H1 (cell line): ENCODE results near the gene SLC5A10. TPM values are rescaled to one million over a fixed set of nuclear protein-coding genes. Genes with fewer than 3 reads are reported as not detected.

Source experiments
- CTCF ChIA-PET: fragments of 300-600 bp; sonication (Branson Sonifier 250); formaldehyde crosslinking; loops from one replicate; lab custom pipeline; 2021; ENCODE audit not compliant: partially characterized antibody; lab: Charles Lee
- POLR2A ChIA-PET: fragments of 300-600 bp; sonication (Branson Sonifier 250); formaldehyde crosslinking; loops from one replicate; lab custom pipeline; 2021; ENCODE audit warnings: inconsistent platforms; ENCODE audit not compliant: partially characterized antibody; lab: Charles Lee
- DNase-seq, 2 experiments: peaks; one replicate each; pipeline versions ENCODE4 v3.0.0 to v3.0.0-alpha.2; 2010 to 2022; ENCODE audit warnings: low spot score in 2 of 2, low read depth in 1 of 2, mixed read lengths in 1 of 2
- FAIRE-seq: peaks from 2 replicates; lab custom pipeline; 2011; peaks lifted over from hg19 to GRCh38; lab: Jason Lieb, UNC
- H2AFZ ChIP-seq: 2 replicates; pipeline ENCODE4 v1.8.1; 2012; ENCODE audit warnings: low read length, inconsistent platforms
- H2AK5ac ChIP-seq: 2 replicates; pipeline ENCODE4 v1.6.1; 2013; ENCODE audit warnings: low read depth, low read length
- H2BK120ac ChIP-seq: replicated peaks from 2 replicates; pipeline ENCODE3; 2013; ENCODE audit warnings: low read depth, low read length, inconsistent platforms
- H2BK12ac ChIP-seq: 2 replicates; pipeline ENCODE4 v1.6.1; 2013; ENCODE audit warnings: low read depth, low read length
- H2BK15ac ChIP-seq: 2 replicates; pipeline ENCODE4 v1.6.1; 2013; ENCODE audit warnings: low read length
- H2BK20ac ChIP-seq: 2 replicates; pipeline ENCODE4 v1.6.1; 2013; ENCODE audit warnings: low read length
- H2BK5ac ChIP-seq: 2 replicates; pipeline ENCODE4 v1.6.1; 2013; ENCODE audit warnings: low read depth, low read length
- H3K14ac ChIP-seq: 2 replicates; pipeline ENCODE4 v1.6.1; 2013; ENCODE audit warnings: inconsistent platforms; ENCODE audit not compliant: insufficient read length
- H3K18ac ChIP-seq: 2 replicates; pipeline ENCODE4 v1.6.1; 2013; ENCODE audit warnings: low read length; ENCODE audit errors: extremely low read depth
- H3K23ac ChIP-seq: 2 replicates; pipeline ENCODE4 v1.6.1; 2013; ENCODE audit warnings: inconsistent platforms; ENCODE audit not compliant: insufficient read length
- H3K23me2 ChIP-seq: 2 replicates; pipeline ENCODE4 v1.6.1; 2013; ENCODE audit warnings: low read depth, low read length
- H3K27ac ChIP-seq: 2 replicates; pipeline ENCODE4 v1.6.1; 2011; ENCODE audit warnings: low read depth, low read length, inconsistent platforms
- H3K27me3 ChIP-seq, 4 experiments: replicated peaks in 1 of 4; 1 replicate in 1 of 4; 2 replicates in 3 of 4; pipeline versions ENCODE4 v1.6.1 to v1.8.1; 2011 to 2013; ENCODE audit warnings: low read length in 3 of 4, mild to moderate bottlenecking in 3 of 4, inconsistent platforms in 2 of 4, mixed read lengths in 2 of 4, moderate library complexity in 1 of 4; ENCODE audit not compliant: control insufficient read depth in 3 of 4, insufficient read depth in 3 of 4; ENCODE audit errors: extremely low read depth in 1 of 4
- H3K36me3 ChIP-seq, 4 experiments: 2 replicates each; pipeline versions ENCODE4 v1.6.1 to v1.8.1; 2011 to 2013; ENCODE audit warnings: mild to moderate bottlenecking in 4 of 4, low read length in 3 of 4, moderate library complexity in 2 of 4, control low read depth in 1 of 4, inconsistent platforms in 1 of 4; ENCODE audit not compliant: insufficient read depth in 4 of 4, control insufficient read depth in 2 of 4
- H3K4ac ChIP-seq: replicated peaks from 2 replicates; pipeline ENCODE3; 2013; ENCODE audit warnings: low read length, low read depth, mixed read lengths, inconsistent platforms; ENCODE audit not compliant: insufficient read length
- H3K4me1 ChIP-seq, 4 experiments: replicated peaks in 1 of 4; 1 replicate in 1 of 4; 2 replicates in 3 of 4; pipeline versions ENCODE4 v1.6.1 to v1.8.1; 2011 to 2013; ENCODE audit warnings: low read length in 3 of 4, inconsistent platforms in 2 of 4, mixed read lengths in 1 of 4; ENCODE audit not compliant: insufficient read depth in 4 of 4, control insufficient read depth in 3 of 4
- H3K4me2 ChIP-seq, 2 experiments: 2 replicates each; pipeline versions ENCODE4 v1.6.1 to v1.8.1; 2011 to 2013; ENCODE audit warnings: low read depth in 2 of 2, low read length in 2 of 2, control low read depth in 1 of 2, inconsistent platforms in 1 of 2, mild to moderate bottlenecking in 1 of 2; ENCODE audit not compliant: insufficient read depth in 1 of 2
- H3K4me3 ChIP-seq, 4 experiments: fragments of 200-600, 300-600 bp in 1 of 4; sonication (generic), shearing (Covaris generic), sonication (Bioruptor Twin) in 1 of 4; 2 replicates each; pipeline versions ENCODE4 v1.5.1 to v1.8.1; 2011 to 2016; ENCODE audit warnings: low read length in 4 of 4, low read depth in 3 of 4, control low read depth in 2 of 4, inconsistent platforms in 2 of 4, mild to moderate bottlenecking in 2 of 4, mixed read lengths in 1 of 4, moderate library complexity in 1 of 4; ENCODE audit not compliant: insufficient read depth in 2 of 4; ENCODE audit errors: extremely low read depth in 1 of 4
- H3K56ac ChIP-seq: replicated peaks from 2 replicates; pipeline ENCODE3; 2013; ENCODE audit warnings: low read depth, mild to moderate bottlenecking, mixed read lengths, low read length, inconsistent platforms; ENCODE audit not compliant: insufficient read length
- H3K79me1 ChIP-seq: 2 replicates; pipeline ENCODE4 v1.6.1; 2013; ENCODE audit warnings: low read depth, low read length, control low read depth
- H3K79me2 ChIP-seq, 2 experiments: 2 replicates each; pipeline versions ENCODE4 v1.6.1 to v1.8.1; 2012 to 2013; ENCODE audit warnings: low read length in 2 of 2, mild to moderate bottlenecking in 2 of 2, inconsistent platforms in 1 of 2; ENCODE audit not compliant: insufficient read depth in 2 of 2, control insufficient read depth in 1 of 2
- H3K9ac ChIP-seq, 4 experiments: replicated peaks in 1 of 4; 1 replicate in 1 of 4; 2 replicates in 3 of 4; pipeline versions ENCODE4 v1.6.1 to v1.8.1; 2011 to 2013; ENCODE audit warnings: low read depth in 3 of 4, low read length in 3 of 4, control low read depth in 2 of 4, mild to moderate bottlenecking in 2 of 4, moderate library complexity in 2 of 4, inconsistent platforms in 1 of 4; ENCODE audit errors: extremely low read depth in 1 of 4
- H3K9me3 ChIP-seq, 2 experiments: 2 replicates each; pipeline versions ENCODE4 v1.6.1 to v1.8.1; 2012 to 2013; ENCODE audit warnings: mild to moderate bottlenecking in 2 of 2, moderate library complexity in 2 of 2, control low read depth in 1 of 2, inconsistent platforms in 1 of 2, low read depth in 1 of 2, low read length in 1 of 2, mixed read lengths in 1 of 2; ENCODE audit not compliant: insufficient read depth in 2 of 2
- H4K20me1 ChIP-seq, 2 experiments: replicated peaks in 1 of 2; 2 replicates each; pipeline versions ENCODE3 to v1.8.1; 2011 to 2013; ENCODE audit warnings: inconsistent platforms in 2 of 2, low read length in 2 of 2, mild to moderate bottlenecking in 1 of 2; ENCODE audit not compliant: insufficient read depth in 2 of 2, control insufficient read depth in 1 of 2
- H4K5ac ChIP-seq: 2 replicates; pipeline ENCODE4 v1.6.1; 2013; ENCODE audit warnings: low read length, low read depth, mixed read lengths, inconsistent platforms; ENCODE audit not compliant: insufficient read length
- H4K8ac ChIP-seq: 2 replicates; pipeline ENCODE4 v1.8.0; 2013; ENCODE audit warnings: mild to moderate bottlenecking, moderate library complexity, low read length, inconsistent platforms; ENCODE audit not compliant: insufficient read depth; ENCODE audit errors: extremely low read depth
- H4K91ac ChIP-seq: replicated peaks from 2 replicates; pipeline ENCODE3; 2013; ENCODE audit warnings: low read length, mixed read lengths, inconsistent platforms; ENCODE audit not compliant: insufficient read length
- ASH2L ChIP-seq: fragments of 200-600, 300-600 bp; sonication (generic); IDR thresholded peaks from one replicate; pipeline ENCODE4 v1.7.1; 2017; ENCODE audit warnings: low read length
- CHD1 ChIP-seq: IDR thresholded peaks from 2 replicates; pipeline ENCODE4 v1.6.1; 2012; ENCODE audit warnings: low read depth, low read length, improper control_type of control experiment
- FOSL1 ChIP-seq: IDR thresholded peaks from 2 replicates; pipeline ENCODE4 v1.6.1; 2011; ENCODE audit warnings: mild to moderate bottlenecking, low read depth, low read length, moderate library complexity; ENCODE audit not compliant: insufficient read depth
- GTF2F1 ChIP-seq: IDR thresholded peaks from 2 replicates; pipeline ENCODE4 v1.6.1; 2012; ENCODE audit warnings: low read depth, low read length, improper control_type of control experiment, borderline replicate concordance
- NRF1 ChIP-seq: IDR thresholded peaks from 2 replicates; pipeline ENCODE4 v1.6.1; 2011; ENCODE audit warnings: mild to moderate bottlenecking, low read depth, low read length, improper control_type of control experiment
- POLR2A ChIP-seq, 2 experiments: IDR thresholded peaks; 1 replicate in 1 of 2; 2 replicates in 1 of 2; pipeline ENCODE4 v1.6.1; 2011; ENCODE audit warnings: low read depth in 2 of 2, low read length in 2 of 2, mild to moderate bottlenecking in 2 of 2; ENCODE audit errors: control extremely low read depth in 1 of 2
- SIX5 ChIP-seq: IDR thresholded peaks from 2 replicates; pipeline ENCODE4 v1.6.1; 2011; ENCODE audit warnings: mild to moderate bottlenecking, low read depth, low read length
- WGBS, 2 experiments: shearing (Covaris generic) in 1 of 2; methylation state at CpG; one replicate each; pipeline versions ENCODE4 v1.1.6 to v1.1.7; 2013 to 2015; ENCODE audit warnings: low lambda C conversion rate in 2 of 2, mixed read lengths in 2 of 2, inconsistent platforms in 1 of 2, low coverage in 1 of 2, missing lambda C conversion rate in 1 of 2; ENCODE audit not compliant: insufficient replicate concordance in 2 of 2, insufficient coverage in 1 of 2, insufficient read length in 1 of 2; ENCODE audit errors: extremely low coverage in 1 of 2, missing lambda C conversion rate in 1 of 2; 5-methylcytosine and 5-hydroxymethylcytosine counted together
- polyA plus RNA-seq, 7 experiments: library from polyadenylated mRNA; depleted of rRNA in 3 of 7; stranded (reverse) in 5 of 7; unstranded in 2 of 7; fragments of >200 nt in 5 of 7; fragments of 200-250 nt in 2 of 7; gene quantifications; 1 replicate in 5 of 7; 2 replicates in 1 of 7; 4 replicates in 1 of 7; pipeline versions ENCODE4 v1.2.1 to v1.2.3, GENCODE V29; 2011 to 2013; ENCODE audit warnings: missing spikeins in 2 of 7, mixed read lengths in 2 of 7
- total RNA-seq: library from RNA; stranded (reverse); fragmentation: NEBNext Ultra II Directional; extraction: Animal tissue kit (Norgen Biotek cat#: 25700); gene quantifications from 2 replicates; pipeline ENCODE4 v1.2.1, GENCODE V29; 2021

Gene SLC5A10
- total and polyA plus RNA-seq, 2 of the 8 experiments (the other 6 are each of a cell fraction or from before 2014, with no cell fraction given): 0.05 to 0.11 TPM

DNA sequence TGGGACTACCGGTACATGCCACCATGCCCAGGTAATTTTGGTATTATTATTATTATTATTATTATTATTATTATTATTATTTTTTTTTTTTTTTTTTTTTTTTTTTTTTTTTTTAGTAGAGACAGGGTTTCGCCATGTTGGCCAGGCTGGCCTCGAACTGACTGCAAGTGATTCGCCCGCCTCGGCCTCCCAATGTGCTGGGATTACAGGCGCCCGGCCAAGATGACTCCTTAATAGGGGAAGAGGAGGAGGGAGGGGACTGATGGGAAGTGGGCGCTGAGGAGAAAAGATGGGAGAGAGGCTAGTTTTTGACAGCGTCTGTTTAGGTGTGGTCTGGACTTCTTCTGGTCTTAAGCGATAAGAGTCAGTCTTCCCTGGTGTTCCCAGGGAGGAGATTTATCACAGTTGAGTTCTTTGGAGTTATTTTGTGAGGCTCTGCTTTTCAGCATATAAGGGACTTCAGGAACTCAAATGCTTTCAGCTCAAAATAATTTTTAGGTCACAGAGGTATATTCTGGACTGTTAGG lies 34.4 kb upstream of the SLC5A10 start:
- Histone ChIP-seq H4K5ac (no peak overlapping the region), H4K20me1 (peaks cover 0 to 1% of the 10 kb centered on the region in 2 experiments), H2BK5ac (no peak overlapping the region), H3K14ac (no peak overlapping the region), H4K91ac (no peak overlapping the region), H3K4me3 (no peak overlapping the region), H3K23me2 (no peaks in the 10 kb centered on the region), H3K18ac (no peak overlapping the region), H2AFZ (no peak overlapping the region), H3K9ac (no peak overlapping the region), H3K79me1 (peaks cover 4% of the 10 kb centered on the region; the same call in 1 of the 2 replicates), H2BK12ac (no peak overlapping the region), H2BK120ac (no peak overlapping the region), H2AK5ac (no peak overlapping the region), H3K56ac (no peak overlapping the region), H3K36me3 (peaks cover 6 to 26% (median 12%) of the 10 kb centered on the region in 4 experiments; a peak in 6 of 8 replicates), H3K79me2 (peaks cover 0 to 7% of the 10 kb centered on the region in 2 experiments; a peak in 1 of 4 replicates), H3K27ac (no peak overlapping the region), H2BK20ac (no peak overlapping the region), H3K9me3 (no peaks in the 10 kb centered on the region), H3K4ac (no peak overlapping the region), H3K4me1 (no peaks in the 10 kb centered on the region), H2BK15ac (no peak overlapping the region), H3K23ac (no peak overlapping the region), H3K27me3 (no peaks in the 10 kb centered on the region), H3K4me2 (no peak overlapping the region), H4K8ac (no peak overlapping the region)
- 88% methylated on average over 9 of the region's 11 CpGs; no CpG with 5 or more reads in 1 of the 2 experiments for WGBS, 2 experiments
- POLR2A ChIA-PET: interaction anchor here (0.9 kb wide), 1 partner anchor 15 kb away, joined by 3 read pairs; no protein-coding TSS in a partner anchor
- FAIRE-seq (no peak), DNase-seq (no peak)
- CTCF ChIA-PET: interaction anchor here (0.6 to 1.0 kb wide), 2 partner anchors 39 to 69 kb away, joined by 3 read pairs; no protein-coding TSS in a partner anchor
- TF ChIP-seq CHD1 (no peak), NRF1 (no peak), SIX5 (no peak), FOSL1 (no peak), GTF2F1 (no peak), ASH2L (no peak), POLR2A (IDR thresholded peaks at IDR 0.05; ENCODE audit: control extremely low read depth in 1 of 2, low read depth in 2 of 2, low read length in 2 of 2) (no peak)
